ENCODE results near the gene TRIM44.
A peak's percentile ranks its signal among the peaks of the same experiment; 100 is the strongest.

The TRIM44 gene

GRCh38 chr11:35662649-35663407 lies at the start of gene TRIM44:
Gene TRIM44, plus strand, starts transcription at chr11:35662775. Its CDS starts 337 bp downstream, at chr11:35663112.
- DNase-seq (ENCODE audit: low spot score): peak; percentile 76

GRCh38 chr11:35614939-35615569 lies 47.5 kb upstream of the TRIM44 start:
- no peak for DNase-seq (ENCODE audit: low spot score)

- peak; percentile 45 for DNase-seq (ENCODE audit: low spot score)
These were observed 46.4 kb upstream of the TRIM44 start for GRCh38 chr11:35615921-35616900.

GRCh38 chr11:35617316-35617686 lies 45.3 kb upstream of the TRIM44 start:
- no peak for DNase-seq (ENCODE audit: low spot score)

GRCh38 chr11:35617687-35618496 lies 44.7 kb upstream of the TRIM44 start, which contains the start of gene FJX1:
Gene FJX1, plus strand, starts transcription at chr11:35618460. Its CDS starts 177 bp downstream, at chr11:35618637.
- no peak for DNase-seq (ENCODE audit: low spot score)

- no peak for DNase-seq (ENCODE audit: low spot score)
These were observed 44.0 kb upstream of the TRIM44 start for GRCh38 chr11:35618497-35619115.

- DNase-seq (ENCODE audit: low spot score): no peak
These were observed 43.3 kb upstream of the TRIM44 start for GRCh38 chr11:35619116-35619854.

GRCh38 chr11:35619855-35620640 lies 42.5 kb upstream of the TRIM44 start:
- DNase-seq (ENCODE audit: low spot score): no peak

GRCh38 chr11:35620795-35621194 lies 41.8 kb upstream of the TRIM44 start:
- no peak for DNase-seq (ENCODE audit: low spot score)

- no peak for DNase-seq (ENCODE audit: low spot score)
These were observed 41.0 kb upstream of the TRIM44 start for GRCh38 chr11:35621620-35622019.

GRCh38 chr11:35622070-35622469 lies 40.5 kb upstream of the TRIM44 start:
- DNase-seq (ENCODE audit: low spot score): no peak

GRCh38 chr11:35623621-35624168 lies 38.9 kb upstream of the TRIM44 start:
- no peak for DNase-seq (ENCODE audit: low spot score)

GRCh38 chr11:35624316-35624715 lies 38.3 kb upstream of the TRIM44 start:
- no peak for DNase-seq (ENCODE audit: low spot score)

GRCh38 chr11:35624781-35625180 lies 37.8 kb upstream of the TRIM44 start:
- DNase-seq (ENCODE audit: low spot score): no peak

GRCh38 chr11:35626501-35626900 lies 36.1 kb upstream of the TRIM44 start:
- no peak for DNase-seq (ENCODE audit: low spot score)

- DNase-seq (ENCODE audit: low spot score): no peak
These were observed 33.1 kb upstream of the TRIM44 start for GRCh38 chr11:35629511-35629910.

GRCh38 chr11:35629914-35630313 lies 32.7 kb upstream of the TRIM44 start:
- no peak for DNase-seq (ENCODE audit: low spot score)

- no peak for DNase-seq (ENCODE audit: low spot score)
These were observed 30.7 kb upstream of the TRIM44 start for GRCh38 chr11:35631891-35632290.

- DNase-seq (ENCODE audit: low spot score): no peak
These were observed 30.3 kb upstream of the TRIM44 start for GRCh38 chr11:35632301-35632700.

Measured in CD4-positive, alpha-beta T cell treated with Interleukin-6 at 100 ng/mL for 8 hours (primary cell).